ENCODE data around the gene ZCCHC24.

ZCCHC24 gene

DNA sequence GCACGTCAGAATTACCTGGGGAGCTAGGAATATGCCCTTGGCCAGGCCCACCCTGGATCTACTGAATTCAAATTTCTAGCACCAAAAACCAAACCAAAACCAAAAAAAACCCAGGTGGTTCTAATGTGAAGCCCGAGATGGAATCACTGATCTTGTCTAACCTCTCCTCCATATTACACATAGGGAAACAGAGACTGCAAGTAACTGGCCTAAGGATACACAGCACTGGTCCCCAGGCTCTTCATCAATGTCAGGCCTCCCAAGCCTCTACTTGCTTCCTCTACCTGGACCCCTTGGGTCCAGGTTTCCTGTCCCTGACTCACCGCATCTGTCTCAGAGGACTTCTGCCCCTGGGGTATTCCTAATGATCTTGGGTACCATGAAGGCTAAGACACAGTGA, 30.7 kb downstream of the ZCCHC24 start:
- in situ Hi-C loops (cut with MboI; ENCODE audit: low sequenced_read_pairs), result no loop called here

DNA sequence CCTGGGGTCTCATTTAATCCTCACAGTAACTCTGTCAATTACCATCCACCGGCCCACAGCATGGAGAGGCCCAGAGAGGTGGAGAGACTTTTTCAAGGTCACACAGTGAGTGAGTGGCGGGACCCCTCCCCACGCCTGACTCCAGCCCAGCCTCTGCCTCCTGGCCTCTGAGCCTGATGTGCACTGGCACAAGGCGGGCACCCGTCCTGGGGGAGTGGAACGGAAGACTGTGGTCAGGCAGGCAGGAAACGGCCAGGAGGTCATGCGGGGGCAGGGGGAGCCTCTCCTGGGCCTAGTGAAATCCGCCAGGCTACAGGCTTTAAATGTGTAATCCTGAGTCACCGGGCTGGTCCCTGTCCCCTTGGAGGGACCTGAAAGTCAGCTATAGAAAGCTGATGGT, 32.2 kb downstream of the ZCCHC24 start:
- in situ Hi-C loops (cut with MboI; ENCODE audit: low sequenced_read_pairs), result no loop called here

DNA sequence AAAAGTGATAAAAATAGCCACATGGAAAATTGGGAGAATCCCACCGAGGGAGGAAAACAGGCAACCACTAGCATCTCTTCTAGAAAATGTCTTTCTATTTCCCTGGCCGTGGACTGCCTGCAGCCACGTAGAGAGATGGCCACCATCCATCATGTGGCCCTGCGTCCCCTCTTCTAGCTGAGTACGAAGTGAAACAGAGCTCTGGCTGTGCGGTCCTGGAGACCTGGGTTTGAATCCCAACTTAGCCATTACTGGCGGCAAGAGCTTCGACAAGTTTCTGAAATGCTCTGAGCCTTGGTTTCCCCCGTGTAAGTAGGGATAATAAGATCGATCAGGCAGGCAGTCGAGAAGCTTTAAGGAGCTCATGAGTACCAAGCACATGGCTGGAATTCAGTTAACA, 32.9 kb downstream of the ZCCHC24 start:
- in situ Hi-C loops (cut with MboI; ENCODE audit: low sequenced_read_pairs), result no loop called here

DNA sequence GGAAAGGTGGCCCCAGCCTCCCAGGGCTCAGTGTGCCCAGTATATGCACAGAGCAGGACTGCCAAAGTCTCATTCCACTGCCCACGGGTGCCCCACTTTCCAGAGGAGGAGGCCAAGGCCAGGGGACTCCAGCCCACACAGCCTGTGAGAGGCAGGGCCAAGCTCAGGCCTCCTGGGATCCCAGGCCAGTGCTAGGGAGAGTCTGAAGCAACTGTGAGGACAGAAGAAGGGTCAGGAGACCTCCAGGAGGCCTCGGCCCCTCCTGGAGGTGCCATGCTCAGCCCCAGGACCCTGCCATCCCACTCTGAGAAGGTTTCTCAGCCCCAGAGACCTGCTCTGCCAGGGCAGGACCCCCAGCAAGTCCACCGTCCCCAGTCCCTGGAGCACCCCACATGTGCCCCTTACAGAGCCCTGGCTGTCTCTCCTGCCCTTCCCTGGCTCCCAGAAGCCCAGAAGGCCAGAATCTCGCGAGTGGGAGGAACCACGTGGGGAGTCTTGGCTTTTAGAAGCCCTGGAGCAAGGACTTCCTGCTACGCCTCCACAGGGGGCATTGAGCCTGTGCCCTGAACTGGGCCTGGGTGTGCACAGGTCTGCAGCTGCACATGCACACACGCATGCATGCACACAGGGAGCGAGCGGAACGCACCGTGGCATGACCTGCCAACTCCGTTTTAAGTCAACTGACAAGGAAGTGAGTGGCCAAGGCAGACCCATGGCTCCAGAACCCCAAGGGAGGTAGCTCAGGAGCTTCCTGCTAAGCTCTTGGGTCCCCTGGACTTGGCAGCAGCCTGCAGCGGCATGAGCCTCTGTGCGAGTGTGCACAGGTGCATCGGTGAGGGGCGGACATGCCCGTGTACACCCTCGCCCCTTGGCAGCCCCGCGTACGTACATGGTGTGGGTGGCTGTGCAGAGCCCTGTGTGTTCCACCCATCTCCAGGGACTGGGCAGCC, 33.6 kb downstream of the ZCCHC24 start:
- in situ Hi-C loops (cut with MboI; ENCODE audit: low sequenced_read_pairs), result no loop called here

DNA sequence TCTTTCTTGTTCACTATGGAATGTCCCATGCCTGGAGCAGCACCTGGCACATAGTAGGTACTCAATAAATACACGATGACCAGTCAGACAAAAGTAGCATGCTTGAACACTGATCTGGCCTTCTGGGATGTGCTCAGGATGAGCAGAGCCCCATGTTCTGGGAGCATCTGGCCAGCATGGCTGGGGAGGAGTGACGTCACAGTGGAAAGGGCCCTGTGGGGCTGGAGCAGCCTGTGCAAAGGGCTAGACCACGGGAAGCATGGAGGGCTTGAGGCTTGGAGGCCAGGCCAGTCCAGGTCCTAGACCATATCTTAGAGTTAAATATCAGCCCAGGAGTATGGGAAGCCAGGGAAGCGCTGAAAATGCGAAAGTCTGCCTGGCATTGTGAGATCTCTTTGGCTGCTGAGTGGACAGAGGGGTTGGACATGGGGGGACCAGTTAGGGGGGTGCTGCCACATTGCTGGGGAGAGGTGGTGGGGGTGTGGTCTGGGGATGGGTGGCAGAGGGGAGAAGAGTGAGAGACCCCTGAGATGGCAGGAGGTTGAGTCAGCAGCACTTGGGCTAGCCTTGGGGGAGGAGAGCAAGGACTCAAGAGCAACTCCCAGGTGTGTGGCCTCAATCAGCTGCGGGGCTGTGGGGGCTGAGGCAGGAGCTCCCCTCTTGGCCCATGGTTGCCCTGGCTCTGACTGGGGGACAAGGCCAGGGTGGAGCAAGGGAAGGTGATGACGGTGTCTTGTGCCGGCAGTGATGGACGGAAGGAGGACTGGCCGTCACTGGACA, 34.9 kb downstream of the ZCCHC24 start:
- in situ Hi-C loops (cut with MboI; ENCODE audit: low sequenced_read_pairs), result no loop called here

DNA sequence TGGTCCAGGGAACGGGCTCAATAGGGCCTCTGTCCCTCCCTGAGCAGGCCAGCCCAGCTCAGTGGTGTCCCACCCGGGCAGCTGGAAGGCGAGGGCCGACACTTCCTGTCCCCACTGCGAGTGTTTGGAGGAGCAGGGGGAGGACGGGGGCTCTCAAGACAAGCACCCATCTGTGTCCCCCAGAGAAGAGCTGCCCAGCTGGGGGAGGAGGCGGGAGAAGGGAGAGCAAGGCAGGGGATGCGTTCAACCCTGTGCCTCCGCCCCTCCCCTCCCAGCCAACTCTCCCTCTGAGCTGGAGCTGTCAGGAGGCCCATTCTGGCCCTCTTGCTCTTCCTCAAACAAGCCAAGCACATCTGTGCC, 35.7 kb downstream of the ZCCHC24 start:
- in situ Hi-C loops (cut with MboI; ENCODE audit: low sequenced_read_pairs), result no loop called here

DNA sequence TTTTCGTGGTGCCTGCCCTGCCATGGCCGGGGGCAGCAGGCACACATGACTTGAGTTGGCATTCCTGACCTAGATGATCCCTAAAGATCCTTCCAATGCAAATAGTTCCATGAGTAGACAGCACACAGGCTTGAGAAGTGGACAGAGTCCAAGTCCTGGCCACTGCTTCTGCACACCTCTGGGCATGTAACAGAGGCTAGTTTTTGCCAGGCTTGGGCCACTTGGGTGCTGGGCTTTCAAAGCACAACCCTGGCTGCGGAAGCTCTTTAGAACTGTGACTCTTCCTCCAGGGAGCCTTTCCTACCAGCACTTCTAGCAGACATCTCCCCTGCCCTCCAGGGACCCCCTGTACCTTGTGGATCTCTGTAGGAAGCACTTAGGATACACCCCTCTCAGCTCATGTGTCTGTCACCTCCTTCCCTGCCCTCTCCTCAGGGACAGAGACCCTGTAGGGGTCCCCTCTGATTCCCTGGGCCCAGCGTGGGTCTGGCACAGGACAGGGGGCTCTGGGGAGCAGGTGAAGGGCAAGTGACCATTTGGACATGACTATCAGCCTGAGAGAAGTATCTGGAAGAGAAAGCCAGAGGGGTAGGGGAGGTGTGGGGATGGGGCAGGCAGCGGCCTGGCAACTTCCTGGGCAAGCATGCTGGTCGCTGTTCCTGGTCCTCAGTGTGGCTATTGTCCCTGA, 36.2 kb downstream of the ZCCHC24 start:
- in situ Hi-C loops (cut with MboI; ENCODE audit: low sequenced_read_pairs), result no loop called here

DNA sequence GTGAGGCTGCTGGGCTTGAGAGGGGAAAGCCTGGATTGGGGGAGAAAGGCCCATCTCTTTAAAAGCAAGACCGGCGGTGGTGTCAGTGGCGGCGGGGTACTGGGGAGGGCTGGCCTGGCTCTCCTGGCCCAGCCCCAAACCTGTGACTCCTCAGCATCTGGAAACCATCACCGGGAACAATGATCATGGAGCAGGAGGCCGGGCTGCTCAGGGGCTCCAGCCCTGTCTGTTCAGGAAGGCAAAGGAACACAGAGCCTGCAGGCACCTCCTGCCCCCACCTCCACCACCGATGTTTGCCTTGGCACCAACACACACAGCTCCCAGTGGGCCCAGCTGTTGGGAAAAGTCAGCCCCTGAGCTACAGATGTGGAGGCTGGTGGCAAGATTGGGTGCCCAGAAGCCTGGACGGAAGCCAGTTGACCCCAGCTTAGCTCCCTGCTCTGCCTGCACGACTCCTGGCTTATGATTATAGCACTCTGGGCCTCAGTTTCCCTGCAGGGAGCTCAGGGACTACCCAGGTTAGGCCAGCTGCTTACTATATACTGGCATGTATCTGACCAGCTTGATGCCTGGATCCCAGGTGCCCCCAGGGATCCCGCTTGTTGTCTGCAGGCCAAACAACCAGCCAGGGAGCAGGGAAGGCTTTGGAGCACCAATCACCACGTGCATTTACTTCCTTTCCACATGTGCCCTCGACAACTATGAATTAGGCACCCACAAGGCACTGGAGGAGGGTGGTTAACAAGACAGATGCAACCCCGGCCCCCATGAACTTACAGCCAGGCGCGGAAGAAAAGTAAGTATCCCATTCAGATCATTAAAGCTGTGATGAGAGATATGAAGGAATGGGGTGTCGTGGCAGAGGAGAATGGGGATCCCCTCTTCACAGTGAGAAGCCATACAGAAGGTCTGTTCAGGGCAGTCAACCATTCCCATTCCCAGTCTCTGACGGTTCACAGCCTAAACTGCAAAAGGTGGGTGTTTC, 37.3 kb downstream of the ZCCHC24 start:
- in situ Hi-C loops (cut with MboI; ENCODE audit: low sequenced_read_pairs), result no loop called here

DNA sequence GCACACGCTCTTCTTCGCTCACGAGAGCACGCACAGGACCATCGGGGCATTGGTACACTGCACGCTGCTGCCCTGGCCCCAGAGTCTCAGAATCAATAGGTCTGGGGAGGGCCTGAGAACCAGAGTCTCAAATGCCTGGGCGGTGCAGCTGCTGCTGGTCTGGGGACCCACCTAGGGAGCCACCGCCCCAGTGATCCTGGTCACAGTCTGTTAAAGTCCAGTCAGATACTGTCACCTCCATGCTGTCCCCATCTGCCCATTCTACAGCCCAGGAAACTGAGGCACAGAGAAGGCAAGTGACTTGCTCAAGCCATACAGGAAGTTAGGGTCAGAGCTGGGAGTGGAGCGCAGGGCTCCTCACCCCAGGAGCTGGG, 38.0 kb downstream of the ZCCHC24 start:
- in situ Hi-C loops (cut with MboI; ENCODE audit: low sequenced_read_pairs), result no loop called here

DNA sequence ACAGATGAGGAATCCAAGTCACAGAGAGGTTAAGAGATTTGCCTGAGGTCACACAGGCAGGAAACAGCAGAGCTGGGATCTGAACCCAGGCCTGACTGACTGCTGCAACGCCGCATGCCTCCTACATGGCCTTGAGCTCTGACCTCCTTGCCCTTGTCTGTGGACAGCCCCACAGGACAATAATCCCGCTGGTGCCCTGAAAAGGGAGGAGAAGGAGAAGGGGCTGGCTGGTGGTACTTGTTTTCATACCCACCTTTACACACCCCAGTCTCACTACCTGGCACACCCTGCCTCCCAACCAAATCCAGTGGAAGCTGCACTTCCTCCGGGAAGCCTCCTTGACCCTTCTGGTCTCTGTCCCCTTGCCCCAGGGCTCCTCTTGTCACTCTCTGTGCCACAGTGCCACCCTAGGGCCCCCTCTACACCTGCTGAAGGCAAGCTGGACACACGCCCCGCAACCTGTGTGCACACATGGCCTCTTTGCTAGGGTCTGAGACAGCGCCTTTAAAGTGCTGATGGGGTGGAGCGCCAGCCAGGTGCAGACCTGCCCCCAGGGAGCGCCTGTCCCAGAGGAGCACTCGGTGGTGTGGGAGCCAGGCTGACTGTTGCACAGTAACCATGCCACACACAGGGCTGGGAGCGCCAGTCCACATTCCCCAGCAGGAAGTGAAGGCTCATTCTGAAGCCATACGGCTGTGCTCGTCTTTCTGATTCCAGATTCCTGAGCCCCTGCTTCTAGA, 38.6 kb downstream of the ZCCHC24 start:
- in situ Hi-C loops (cut with MboI; ENCODE audit: low sequenced_read_pairs), result no loop called here

DNA sequence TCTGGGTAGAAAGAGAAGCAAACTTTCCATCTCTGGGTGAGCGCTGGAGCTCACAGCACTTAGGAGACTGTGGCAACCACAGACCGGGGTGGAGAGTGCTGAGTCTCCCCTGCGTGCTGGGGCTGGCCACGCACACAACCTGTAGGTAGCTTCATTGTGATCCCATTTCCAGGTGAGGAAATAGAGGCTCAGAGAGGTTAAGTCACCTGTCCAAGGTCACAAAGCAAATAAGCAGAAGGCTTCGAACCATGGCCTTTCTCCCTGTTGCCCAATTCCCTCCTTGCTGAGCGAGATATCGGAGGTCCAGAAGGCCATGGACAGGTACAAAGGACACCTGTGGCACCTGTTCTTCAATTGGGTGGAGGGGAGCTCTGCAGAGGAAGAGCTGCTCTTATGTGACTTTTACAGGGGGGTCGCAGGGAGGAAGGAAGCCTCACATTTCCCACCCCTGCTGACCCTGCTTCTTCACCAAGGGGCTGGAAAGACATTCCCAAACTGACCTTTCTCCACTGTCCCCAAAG, 39.4 kb downstream of the ZCCHC24 start:
- in situ Hi-C loops (cut with MboI; ENCODE audit: low sequenced_read_pairs), result no loop called here

DNA sequence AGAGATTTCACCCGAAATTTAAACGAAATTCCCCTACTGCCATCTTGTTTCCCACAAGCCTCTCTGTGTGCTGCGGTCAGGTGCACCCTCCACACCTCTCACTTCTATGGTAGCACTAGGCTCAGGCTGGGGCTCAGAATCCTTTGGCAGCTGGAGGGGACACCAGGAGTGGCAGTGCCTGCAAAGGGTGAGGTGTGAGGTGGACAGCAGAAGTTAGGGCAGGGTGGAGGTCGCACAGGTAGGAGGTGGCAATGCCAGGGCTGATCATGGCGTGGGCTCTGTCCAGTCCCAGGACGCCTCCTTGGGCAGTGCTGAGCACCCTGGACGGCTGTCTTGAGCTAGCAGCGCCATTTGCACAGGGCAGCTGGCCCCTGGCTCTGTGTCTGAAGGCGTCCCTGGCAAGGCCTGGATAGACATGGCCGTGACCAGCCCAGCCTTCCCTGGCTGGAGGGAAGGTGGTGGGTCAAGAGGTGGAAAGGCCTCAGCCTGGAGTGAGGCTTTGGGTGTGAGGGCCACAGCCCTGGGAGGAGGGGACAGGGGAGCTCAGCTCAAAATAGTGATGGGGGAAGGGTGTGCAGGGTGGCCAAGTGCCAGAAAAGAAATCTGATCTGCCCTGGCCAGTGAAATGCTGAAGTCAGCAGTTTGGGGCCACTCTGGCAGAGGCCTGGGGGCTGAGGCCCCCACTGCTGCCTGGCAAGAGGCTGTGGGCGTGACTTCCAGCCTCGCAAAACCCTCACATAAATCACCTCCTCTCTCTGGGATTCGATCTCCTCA, 40.0 kb downstream of the ZCCHC24 start:
- in situ Hi-C loops (cut with MboI; ENCODE audit: low sequenced_read_pairs), result no loop called here

DNA sequence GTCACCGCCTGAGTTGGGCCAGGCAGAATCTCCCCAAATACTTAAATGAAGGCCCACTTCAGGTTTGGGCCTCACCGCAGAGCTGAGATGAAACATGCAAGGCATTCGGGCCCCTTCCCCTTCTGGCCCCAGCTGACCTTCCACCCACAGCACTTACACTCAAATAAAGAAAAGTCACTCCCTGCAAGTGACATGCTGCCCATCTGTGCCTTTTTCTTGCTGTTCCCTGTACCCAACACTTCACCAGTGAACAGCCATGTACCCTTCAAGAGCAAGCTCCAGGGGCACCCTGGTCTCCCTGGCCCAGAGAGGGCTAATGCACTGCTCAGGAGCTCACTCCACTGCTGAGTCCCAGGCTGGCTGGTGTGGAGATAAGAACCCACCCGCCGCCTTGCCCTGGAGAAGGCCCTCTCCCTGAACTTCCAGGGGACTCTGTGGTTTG, 40.7 kb downstream of the ZCCHC24 start:
- in situ Hi-C loops (cut with MboI; ENCODE audit: low sequenced_read_pairs), result no loop called here

DNA sequence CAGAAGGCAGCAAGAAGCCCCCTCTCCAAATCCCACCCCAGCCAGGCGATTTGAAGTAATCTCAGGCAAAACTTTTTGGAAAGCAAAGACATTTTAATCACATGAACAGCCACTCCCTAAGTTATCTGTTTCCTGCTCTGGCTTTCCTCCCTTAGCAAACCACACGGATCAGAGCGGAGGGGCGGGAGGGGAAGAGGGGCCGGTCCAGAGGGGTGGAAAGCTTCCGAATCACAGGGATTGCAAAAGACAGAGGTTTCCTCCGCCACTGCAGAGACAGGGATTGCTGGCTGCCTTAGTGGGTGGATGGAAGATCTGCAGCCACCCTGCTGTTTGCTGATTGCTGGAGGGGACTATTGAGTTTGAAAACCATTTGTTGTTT, 41.2 kb downstream of the ZCCHC24 start:
- in situ Hi-C loops (cut with MboI; ENCODE audit: low sequenced_read_pairs), result no loop called here

DNA sequence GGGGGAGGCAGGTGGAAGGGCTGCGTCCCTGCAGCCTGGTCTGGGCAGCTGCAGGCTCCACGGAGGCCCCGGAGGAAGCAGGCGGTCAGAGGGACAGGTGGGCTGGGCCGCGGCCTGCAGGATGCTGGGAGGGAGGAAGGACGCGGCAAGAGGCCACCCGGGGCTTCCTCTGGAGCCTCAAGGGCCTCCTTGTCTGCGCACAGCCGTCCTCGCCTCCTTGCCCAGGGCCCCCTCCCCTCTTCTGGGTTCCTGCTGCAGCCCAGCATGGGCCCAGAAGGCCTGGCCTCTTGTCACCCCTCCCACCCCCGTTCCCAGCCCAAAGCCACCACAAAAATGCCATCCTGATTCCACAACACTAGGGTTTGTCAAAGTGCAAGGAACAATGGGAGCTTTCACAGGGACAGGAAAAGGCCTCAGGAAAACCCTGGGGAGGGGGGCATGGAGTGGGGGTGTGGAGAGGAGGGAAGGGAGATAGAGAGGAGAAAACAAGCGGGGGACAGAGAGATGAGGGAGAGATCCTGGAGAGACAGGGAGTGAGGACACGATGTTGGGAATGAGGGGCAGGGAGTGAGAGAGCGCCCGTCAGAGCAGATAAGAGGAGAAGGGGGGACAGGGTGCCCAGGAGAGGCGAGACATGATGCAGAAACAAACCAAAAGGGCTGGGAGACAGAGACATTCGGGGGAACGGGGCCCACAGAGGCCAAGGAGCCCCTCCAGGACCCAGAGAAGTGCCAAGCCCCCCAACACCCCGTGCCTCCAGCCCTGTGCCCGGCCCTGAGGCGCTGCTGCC, 41.8 kb downstream of the ZCCHC24 start:
- in situ Hi-C loops (cut with MboI; ENCODE audit: low sequenced_read_pairs), result no loop called here

DNA sequence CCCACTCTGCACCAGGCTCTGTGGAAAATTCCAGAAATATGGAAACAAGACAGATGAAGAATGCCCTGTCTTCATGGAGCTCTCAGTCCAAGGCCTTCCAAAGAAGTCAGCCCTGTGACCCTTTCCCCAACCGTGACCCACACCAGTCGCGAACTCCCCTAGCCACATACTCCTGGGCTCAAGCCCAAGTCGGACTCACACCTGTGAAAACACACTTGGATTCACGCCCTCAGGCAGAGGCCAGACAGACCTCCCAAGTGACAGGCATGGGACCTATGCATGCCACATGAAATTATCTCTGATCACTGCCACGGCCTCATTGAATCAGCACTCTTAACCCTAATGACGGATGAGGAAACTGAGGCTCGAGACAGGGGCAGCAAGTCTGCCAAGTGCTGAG, 42.5 kb downstream of the ZCCHC24 start:
- in situ Hi-C loops (cut with MboI; ENCODE audit: low sequenced_read_pairs), result no loop called here

DNA sequence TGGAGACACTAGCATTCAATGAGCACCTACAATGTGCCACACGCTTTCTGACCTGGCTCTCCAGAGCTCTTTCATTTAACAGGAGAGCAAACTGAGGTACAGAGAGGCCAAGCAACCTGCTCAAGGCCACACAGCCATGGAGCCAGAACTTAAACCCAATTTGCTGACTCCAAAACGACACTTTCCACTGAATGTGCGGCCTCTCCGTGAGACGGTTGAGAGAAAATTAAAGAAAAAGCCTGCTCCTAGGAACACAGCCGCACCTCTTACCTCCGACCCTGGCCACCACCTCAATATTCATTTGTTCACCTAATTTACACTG, 42.8 kb downstream of the ZCCHC24 start:
- in situ Hi-C loops (cut with MboI; ENCODE audit: low sequenced_read_pairs), result no loop called here
